ENCODE results near the gene CHRM4.
A peak's percentile ranks its signal among the peaks of the same experiment; 100 is the strongest.

Gene CHRM4

DNA sequence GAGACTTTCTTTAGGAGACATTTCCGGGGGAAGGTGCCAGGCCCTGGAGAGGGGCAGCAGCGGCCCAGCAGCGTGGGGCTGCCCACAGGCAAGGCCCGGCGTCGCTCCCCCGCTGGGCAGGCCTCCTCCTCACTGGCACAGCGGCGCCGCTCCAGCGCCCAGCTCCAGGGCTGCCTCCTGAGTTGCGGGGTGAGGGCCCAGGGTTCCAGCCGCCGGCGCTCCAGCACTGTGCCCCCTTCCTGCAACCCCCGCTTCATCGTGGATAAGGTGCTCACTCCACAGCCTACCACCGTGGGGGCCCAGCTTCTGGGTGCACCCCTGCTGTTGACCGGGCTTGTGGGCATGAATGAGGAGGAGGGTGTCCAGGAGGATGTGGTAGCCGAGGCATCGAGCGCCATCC, 25.3 kb downstream of the CHRM4 start:
- Histone ChIP-seq H3K4me3 (ENCODE audit: low read depth, low read length) (no peak overlapping the region), H2AFZ (ENCODE audit: low read length, unreplicated experiment) (no peak overlapping the region), H3K27ac (ENCODE audit: low read depth, low read length) (no peak overlapping the region), H3K4me1 (ENCODE audit: control insufficient read depth, insufficient read depth, low read length, unreplicated experiment) (peaks cover 25% of the 10 kb centered on the region), H3K27me3 (ENCODE audit: insufficient read depth, low read length) (no peaks in the 10 kb centered on the region), H3K36me3 (ENCODE audit: insufficient read depth, low read length) (no peaks in the 10 kb centered on the region), H3K79me2 (ENCODE audit: control insufficient read depth, insufficient read depth, low read length, unreplicated experiment) (peaks cover 4% of the 10 kb centered on the region)

DNA sequence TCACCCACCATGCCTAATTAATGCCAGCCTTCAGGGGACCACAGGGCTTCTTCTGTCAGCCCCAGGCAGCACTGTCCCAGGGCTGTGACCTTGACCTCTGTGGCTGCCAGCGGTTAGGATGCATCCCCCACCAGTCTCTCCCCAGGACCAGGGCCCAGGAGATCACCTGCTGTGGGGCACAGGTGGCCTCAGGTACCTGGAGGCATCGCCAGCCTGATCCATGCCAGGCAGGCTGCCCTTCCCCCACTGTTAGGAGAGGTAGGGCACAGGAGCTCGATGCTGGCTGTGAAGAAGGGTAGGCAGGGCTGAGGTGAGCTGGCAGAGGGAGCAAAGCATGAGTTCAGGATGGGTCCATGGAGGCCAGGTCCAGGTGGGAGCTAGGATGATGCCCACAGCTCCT, 26.8 kb downstream of the CHRM4 start:
- no peaks in the 10 kb centered on the region for H3K27me3 ChIP-seq (ENCODE audit: insufficient read depth, low read length)
- H2AFZ ChIP-seq (ENCODE audit: low read length, unreplicated experiment): no peak overlapping the region
- H3K27ac ChIP-seq (ENCODE audit: low read depth, low read length): no peak overlapping the region
- no peaks in the 10 kb centered on the region for H3K36me3 ChIP-seq (ENCODE audit: insufficient read depth, low read length)
- no peak overlapping the region for H3K4me3 ChIP-seq (ENCODE audit: low read depth, low read length)
- peaks cover 11% of the 10 kb centered on the region for H3K79me2 ChIP-seq (ENCODE audit: control insufficient read depth, insufficient read depth, low read length, unreplicated experiment)
- H3K4me1 ChIP-seq (ENCODE audit: control insufficient read depth, insufficient read depth, low read length, unreplicated experiment): peaks cover 31% of the 10 kb centered on the region

DNA sequence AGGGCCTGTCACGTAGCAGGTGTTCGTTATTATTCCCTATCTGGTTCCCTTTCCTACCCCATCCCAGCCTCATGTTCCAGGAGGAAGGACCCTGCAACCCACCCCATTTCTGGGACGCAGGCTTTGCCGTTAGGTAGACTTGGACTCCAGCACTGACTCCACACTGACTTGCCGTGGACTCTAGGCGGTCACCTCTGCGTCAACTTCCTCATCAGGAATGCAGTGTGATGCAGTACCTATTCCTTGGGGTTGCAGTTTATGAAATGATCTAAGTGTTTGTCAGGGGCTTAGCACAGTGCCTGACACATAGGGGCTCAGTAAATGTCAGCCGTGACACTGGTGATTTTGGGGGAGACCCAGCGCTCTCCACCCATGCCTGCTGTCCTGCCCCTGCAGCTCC, 27.5 kb downstream of the CHRM4 start:
- H3K4me3 ChIP-seq (ENCODE audit: low read depth, low read length): no peak overlapping the region
- no peak overlapping the region for H2AFZ ChIP-seq (ENCODE audit: low read length, unreplicated experiment)
- H3K36me3 ChIP-seq (ENCODE audit: insufficient read depth, low read length): no peaks in the 10 kb centered on the region
- H3K79me2 ChIP-seq (ENCODE audit: control insufficient read depth, insufficient read depth, low read length, unreplicated experiment): peaks cover 11% of the 10 kb centered on the region
- H3K4me1 ChIP-seq (ENCODE audit: control insufficient read depth, insufficient read depth, low read length, unreplicated experiment): peaks cover 31% of the 10 kb centered on the region
- no peaks in the 10 kb centered on the region for H3K27me3 ChIP-seq (ENCODE audit: insufficient read depth, low read length)
- H3K27ac ChIP-seq (ENCODE audit: low read depth, low read length): peak overlapping the region; percentile 62; the same call in 1 of the 2 replicates

GRCh38 chr11:46363455-46364005, 28.0 kb downstream of the CHRM4 start:
- Histone ChIP-seq H3K79me2 (ENCODE audit: control insufficient read depth, insufficient read depth, low read length, unreplicated experiment) (peaks cover 11% of the 10 kb centered on the region), H3K27ac (ENCODE audit: low read depth, low read length) (peak overlapping the region; percentile 62), H2AFZ (ENCODE audit: low read length, unreplicated experiment) (no peak overlapping the region), H3K36me3 (ENCODE audit: insufficient read depth, low read length) (no peaks in the 10 kb centered on the region), H3K4me1 (ENCODE audit: control insufficient read depth, insufficient read depth, low read length, unreplicated experiment) (peaks cover 31% of the 10 kb centered on the region), H3K27me3 (ENCODE audit: insufficient read depth, low read length) (no peaks in the 10 kb centered on the region), H3K4me3 (ENCODE audit: low read depth, low read length) (no peak overlapping the region)

- Histone ChIP-seq H3K4me1 (ENCODE audit: control insufficient read depth, insufficient read depth, low read length, unreplicated experiment) (peaks cover 31% of the 10 kb centered on the region), H3K4me3 (ENCODE audit: low read depth, low read length) (no peak overlapping the region), H3K27me3 (ENCODE audit: insufficient read depth, low read length) (no peaks in the 10 kb centered on the region), H3K36me3 (ENCODE audit: insufficient read depth, low read length) (no peaks in the 10 kb centered on the region), H3K27ac (ENCODE audit: low read depth, low read length) (peak overlapping the region; percentile 62), H3K79me2 (ENCODE audit: control insufficient read depth, insufficient read depth, low read length, unreplicated experiment) (peaks cover 11% of the 10 kb centered on the region), H2AFZ (ENCODE audit: low read length, unreplicated experiment) (no peak overlapping the region)
Observed at GRCh38 chr11:46363031-46363407, 28.6 kb downstream of the CHRM4 start.

DNA sequence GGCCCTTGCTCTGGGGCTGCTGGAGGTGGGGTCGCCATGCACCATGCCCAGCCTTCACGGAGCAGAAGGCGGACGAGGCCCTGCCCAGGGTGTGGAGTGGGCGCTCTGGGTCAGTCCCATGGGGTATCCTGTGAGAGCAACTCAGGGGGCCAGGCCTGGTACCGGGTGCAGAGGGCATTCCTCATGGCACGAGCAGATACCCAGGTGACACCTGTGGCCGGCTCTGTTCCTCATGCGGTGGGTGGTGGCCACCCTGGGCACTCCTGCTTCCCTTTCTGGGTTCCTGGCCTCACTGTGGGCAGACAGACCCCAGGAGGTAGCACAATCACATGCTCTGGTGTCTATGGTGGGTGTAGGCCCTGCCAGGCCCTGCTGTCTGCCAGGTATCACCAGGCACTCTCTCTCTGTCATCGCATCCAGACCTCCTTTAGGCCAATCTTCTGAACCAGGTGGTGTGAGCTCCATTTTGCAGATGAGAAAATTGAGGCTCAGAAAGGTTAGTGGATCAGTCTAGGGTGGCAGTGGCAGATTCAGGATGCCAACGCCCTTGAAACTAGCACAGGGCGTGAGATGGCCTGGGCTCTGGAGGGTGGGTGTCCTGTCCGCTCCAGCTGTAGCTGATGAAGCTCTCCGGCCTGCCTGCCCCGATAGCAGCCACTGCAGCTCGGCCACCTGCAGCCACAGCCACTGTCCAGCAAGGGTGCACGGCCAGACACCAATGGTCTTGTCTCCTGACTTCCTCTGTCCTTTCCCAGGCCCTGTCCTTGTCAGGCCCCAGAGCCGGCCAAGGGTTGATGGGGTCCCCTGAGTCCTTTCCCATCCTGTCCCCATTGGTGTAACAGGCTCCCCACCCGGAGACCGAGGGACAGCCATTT, 29.2 kb downstream of the CHRM4 start:
- Histone ChIP-seq H3K79me2 (ENCODE audit: control insufficient read depth, insufficient read depth, low read length, unreplicated experiment) (peaks cover 11% of the 10 kb centered on the region), H3K27ac (ENCODE audit: low read depth, low read length) (peak overlapping the region; percentile 62), H3K4me3 (ENCODE audit: low read depth, low read length) (no peak overlapping the region), H3K27me3 (ENCODE audit: insufficient read depth, low read length) (no peaks in the 10 kb centered on the region), H3K4me1 (ENCODE audit: control insufficient read depth, insufficient read depth, low read length, unreplicated experiment) (peaks cover 31% of the 10 kb centered on the region), H3K36me3 (ENCODE audit: insufficient read depth, low read length) (no peaks in the 10 kb centered on the region), H2AFZ (ENCODE audit: low read length, unreplicated experiment) (no peak overlapping the region)

GRCh38 chr11:46361283-46362155, 30.1 kb downstream of the CHRM4 start:
- Histone ChIP-seq H3K4me1 (ENCODE audit: control insufficient read depth, insufficient read depth, low read length, unreplicated experiment) (peaks cover 34% of the 10 kb centered on the region), H3K36me3 (ENCODE audit: insufficient read depth, low read length) (no peaks in the 10 kb centered on the region), H3K27me3 (ENCODE audit: insufficient read depth, low read length) (no peaks in the 10 kb centered on the region), H3K79me2 (ENCODE audit: control insufficient read depth, insufficient read depth, low read length, unreplicated experiment) (peaks cover 11% of the 10 kb centered on the region), H3K27ac (ENCODE audit: low read depth, low read length) (peak overlapping the region; percentile 29; the same call in 1 of the 2 replicates), H2AFZ (ENCODE audit: low read length, unreplicated experiment) (no peak overlapping the region), H3K4me3 (ENCODE audit: low read depth, low read length) (peak overlapping the region; percentile 1; the same call in 1 of the 2 replicates)

- H2AFZ ChIP-seq (ENCODE audit: low read length, unreplicated experiment): no peak overlapping the region
- H3K27me3 ChIP-seq (ENCODE audit: insufficient read depth, low read length): no peaks in the 10 kb centered on the region
- H3K4me3 ChIP-seq (ENCODE audit: low read depth, low read length): 0 out of 2 replicates have a peak overlapping the region, but pooled peaks have one; percentile 1
- peak overlapping the region; percentile 29; the same call in 1 of the 2 replicates for H3K27ac ChIP-seq (ENCODE audit: low read depth, low read length)
- H3K79me2 ChIP-seq (ENCODE audit: control insufficient read depth, insufficient read depth, low read length, unreplicated experiment): peaks cover 11% of the 10 kb centered on the region
- H3K36me3 ChIP-seq (ENCODE audit: insufficient read depth, low read length): no peaks in the 10 kb centered on the region
- H3K4me1 ChIP-seq (ENCODE audit: control insufficient read depth, insufficient read depth, low read length, unreplicated experiment): peaks cover 34% of the 10 kb centered on the region
Observed at GRCh38 chr11:46360878-46361277, 30.7 kb downstream of the CHRM4 start.

GRCh38 chr11:46359953-46360352, 31.6 kb downstream of the CHRM4 start:
- Histone ChIP-seq H3K27ac (ENCODE audit: low read depth, low read length) (no peak overlapping the region), H3K27me3 (ENCODE audit: insufficient read depth, low read length) (no peaks in the 10 kb centered on the region), H3K4me3 (ENCODE audit: low read depth, low read length) (no peak overlapping the region), H2AFZ (ENCODE audit: low read length, unreplicated experiment) (no peak overlapping the region), H3K4me1 (ENCODE audit: control insufficient read depth, insufficient read depth, low read length, unreplicated experiment) (peaks cover 34% of the 10 kb centered on the region), H3K36me3 (ENCODE audit: insufficient read depth, low read length) (no peaks in the 10 kb centered on the region), H3K79me2 (ENCODE audit: control insufficient read depth, insufficient read depth, low read length, unreplicated experiment) (peaks cover 14% of the 10 kb centered on the region)

- Histone ChIP-seq H3K4me1 (ENCODE audit: control insufficient read depth, insufficient read depth, low read length, unreplicated experiment) (peaks cover 21% of the 10 kb centered on the region), H3K79me2 (ENCODE audit: control insufficient read depth, insufficient read depth, low read length, unreplicated experiment) (peaks cover 25% of the 10 kb centered on the region), H3K27ac (ENCODE audit: low read depth, low read length) (no peak overlapping the region)
Observed at GRCh38 chr11:46357483-46357936, 34.1 kb downstream of the CHRM4 start.

More at GRCh38 chr11:46357483-46357936, 34.1 kb downstream of the CHRM4 start:
- Histone ChIP-seq H3K4me3 (ENCODE audit: low read depth, low read length) (no peak overlapping the region), H3K36me3 (ENCODE audit: insufficient read depth, low read length) (no peaks in the 10 kb centered on the region), H3K27me3 (ENCODE audit: insufficient read depth, low read length) (no peaks in the 10 kb centered on the region), H2AFZ (ENCODE audit: low read length, unreplicated experiment) (no peak overlapping the region)
